ENCODE measurements around the gene SLC15A4.
"Not testable (repeated sequence)": the region's sequence is repeated elsewhere in the genome, so short reads cannot be mapped to it uniquely, and the experiment has no call there.

The SLC15A4 gene

GRCh38 chr12:128843538-128843937 lies 19.8 kb upstream of the SLC15A4 start:
- FAIRE-seq, result no peak

DNA sequence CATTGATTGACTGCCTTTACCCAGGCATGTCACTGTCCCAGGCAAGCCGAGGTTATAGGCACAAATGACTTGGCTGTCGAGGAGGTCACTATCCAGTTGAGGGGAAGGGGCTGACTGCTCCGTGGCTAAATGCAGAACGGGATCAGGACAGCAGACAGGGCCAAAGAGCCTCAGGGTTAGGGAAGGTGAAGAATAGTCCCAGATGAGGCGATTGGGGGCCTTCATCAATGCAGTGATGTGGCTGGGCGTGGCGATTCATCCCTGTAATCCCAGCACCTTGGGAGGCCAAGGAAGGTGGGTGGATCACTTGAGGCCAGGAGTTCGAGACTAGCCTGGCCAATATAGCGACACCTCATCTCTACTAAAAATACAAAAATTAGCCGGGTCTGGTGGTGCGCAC lies 18.8 kb upstream of the SLC15A4 start:
- FAIRE-seq, result no peak

GRCh38 chr12:128840862-128841468 lies 17.2 kb upstream of the SLC15A4 start:
- FAIRE-seq, result no peak

GRCh38 chr12:128839885-128840284 lies 16.1 kb upstream of the SLC15A4 start:
- FAIRE-seq, result not testable (repeated sequence)

- FAIRE-seq, result no peak
Measured at GRCh38 chr12:128833418-128833817, 9.7 kb upstream of the SLC15A4 start.

- FAIRE-seq, result no peak
Measured at GRCh38 chr12:128830505-128830893, 6.7 kb upstream of the SLC15A4 start.

- no peak for FAIRE-seq
Measured at GRCh38 chr12:128829861-128830504, 6.2 kb upstream of the SLC15A4 start.

- FAIRE-seq, result no peak
Measured at GRCh38 chr12:128827724-128828123, 4.0 kb upstream of the SLC15A4 start.

GRCh38 chr12:128825835-128826234 lies 2.1 kb upstream of the SLC15A4 start:
- FAIRE-seq, result no peak

- FAIRE-seq, result no peak
Measured at GRCh38 chr12:128823216-128823915, 392 bp downstream of the SLC15A4 start.

GRCh38 chr12:128820723-128821432 lies 2.9 kb downstream of the SLC15A4 start:
- FAIRE-seq, result no peak

GRCh38 chr12:128820253-128820652 lies 3.5 kb downstream of the SLC15A4 start:
- no peak for FAIRE-seq

DNA sequence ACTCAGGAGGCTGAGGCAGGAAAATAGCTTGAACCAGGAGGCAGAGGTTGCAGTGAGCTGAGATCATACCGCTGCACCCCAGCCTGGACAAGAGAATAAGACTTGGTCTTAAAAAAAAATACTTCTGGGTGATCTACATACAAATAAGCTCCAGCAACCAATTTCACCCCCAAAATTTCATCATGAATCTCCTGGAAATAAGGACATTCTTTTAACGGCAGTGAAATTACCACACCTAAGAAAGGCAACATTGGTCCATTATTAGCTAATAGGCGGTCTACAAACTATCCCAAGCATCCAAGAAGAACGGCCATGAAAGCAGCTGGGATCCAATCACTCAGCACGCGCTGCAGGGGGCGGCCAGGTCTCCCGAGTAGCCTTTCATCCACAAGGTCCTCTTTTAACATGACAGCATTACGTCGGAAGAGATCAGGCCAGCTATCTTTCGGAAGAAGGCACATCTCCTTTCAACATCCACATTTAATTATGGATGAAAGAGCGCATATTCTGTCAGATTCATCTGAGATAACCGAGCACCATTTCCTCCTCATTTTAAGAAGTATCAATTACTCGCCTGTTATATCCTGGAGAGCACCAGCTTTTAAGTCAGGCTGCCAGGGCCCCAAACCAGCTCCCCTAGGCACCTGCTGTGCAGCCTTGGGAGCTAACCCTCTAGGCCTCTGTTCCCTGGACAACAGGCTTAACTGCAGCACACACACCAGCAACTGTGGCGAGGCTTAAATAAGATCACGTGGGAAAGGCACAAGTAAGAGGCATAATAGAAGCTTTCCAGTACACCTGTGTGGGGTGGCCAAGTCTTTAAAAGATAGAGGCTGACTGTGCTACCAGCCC lies 4.2 kb downstream of the SLC15A4 start:
- FAIRE-seq, result no peak

GRCh38 chr12:128818065-128819022 lies 5.4 kb downstream of the SLC15A4 start:
- FAIRE-seq, result no peak

GRCh38 chr12:128817111-128818015 lies 6.4 kb downstream of the SLC15A4 start:
- FAIRE-seq, result no peak

DNA sequence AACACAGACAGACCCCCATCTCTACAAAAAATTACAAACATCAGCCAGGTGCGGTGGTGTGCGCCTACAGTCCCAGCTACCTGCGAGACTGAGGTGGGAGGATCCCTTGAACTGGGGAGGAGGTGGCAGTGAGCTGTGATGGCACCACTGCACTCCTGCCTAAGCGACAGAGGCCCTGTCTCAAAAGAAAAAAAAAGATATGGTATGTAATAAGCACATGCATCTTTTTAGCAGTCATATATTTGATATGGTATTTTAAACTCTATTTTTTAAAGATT lies 7.2 kb downstream of the SLC15A4 start:
- FAIRE-seq, result no peak

GRCh38 chr12:128815779-128816642 lies 7.7 kb downstream of the SLC15A4 start:
- no peak for FAIRE-seq

GRCh38 chr12:128814411-128815261 lies 9.1 kb downstream of the SLC15A4 start:
- FAIRE-seq, result no peak
